22Rv1 (cell line): ENCODE data around the gene ORM2.

Experiments
- CTCF ChIP-seq: fragments of 450-650 bp; IDR thresholded peaks from 2 replicates; pipeline ENCODE4 v1.5.1; 2017; ENCODE audit warnings: mild to moderate bottlenecking
- ZFX ChIP-seq: fragments of 450-650 bp; IDR thresholded peaks from 2 replicates; pipeline ENCODE4 v1.6.1; 2017; ENCODE audit warnings: antibody characterized with exemption, borderline replicate concordance

- TF ChIP-seq CTCF (no peak), ZFX (no peak)
Observed at GRCh38 chr9:114348906-114349482, 19.3 kb downstream of the ORM2 start.
